ENCODE data around the gene OPTC. TPM values are rescaled to one million over a fixed set of nuclear protein-coding genes. Genes with fewer than 3 reads are reported as not detected.

Gene OPTC
- polyA plus RNA-seq, 4 donors, result not detected

- Histone ChIP-seq H3K27ac (ENCODE audit: low read depth in 1 of 3, low read length in 2 of 3) (no peak overlapping the region), H3K4me3 (ENCODE audit: low read depth in 1 of 3, low read length in 3 of 3) (no peak overlapping the region), H3K4me1 (ENCODE audit: control insufficient read depth in 3 of 3, insufficient read depth in 2 of 3, low read depth in 1 of 3, low read length in 2 of 3) (no peaks in the 10 kb centered on the region), H3K36me3 (ENCODE audit: control insufficient read depth in 3 of 3, insufficient read depth in 2 of 3, low read depth in 1 of 3, low read length in 3 of 3) (no peaks in the 10 kb centered on the region), H3K9me3 (ENCODE audit: control insufficient read depth in 2 of 2, insufficient read depth in 1 of 2, low read depth in 1 of 2, low read length in 1 of 2) (no peaks in the 10 kb centered on the region), H3K27me3 (ENCODE audit: control insufficient read depth in 3 of 3, insufficient read depth in 3 of 3, low read length in 3 of 3) (peaks cover 0 to 2% (median 0%) of the 10 kb centered on the region in 3 donors)
- WGBS, 3 donors, result 86 to 98% (median 92%) methylated on average over 6 to 7 of the region's 7 CpGs
- FAIRE-seq (no peak), DNase-seq (no peak)
Measured at GRCh38 chr1:203499643-203500278, 5.8 kb downstream of the OPTC start.

- 97 to 100% (median 100%) methylated on average over 1 of the region's 1 CpG for WGBS, 3 donors
- Histone ChIP-seq H3K36me3 (ENCODE audit: control insufficient read depth in 3 of 3, insufficient read depth in 2 of 3, low read depth in 1 of 3, low read length in 3 of 3) (no peaks in the 10 kb centered on the region), H3K4me1 (ENCODE audit: control insufficient read depth in 3 of 3, insufficient read depth in 2 of 3, low read depth in 1 of 3, low read length in 2 of 3) (no peaks in the 10 kb centered on the region), H3K27me3 (ENCODE audit: control insufficient read depth in 3 of 3, insufficient read depth in 3 of 3, low read length in 3 of 3) (peaks cover 0 to 2% (median 0%) of the 10 kb centered on the region in 3 donors), H3K9me3 (ENCODE audit: control insufficient read depth in 2 of 2, insufficient read depth in 1 of 2, low read depth in 1 of 2, low read length in 1 of 2) (no peaks in the 10 kb centered on the region), H3K27ac (ENCODE audit: low read depth in 1 of 3, low read length in 2 of 3) (no peak overlapping the region), H3K4me3 (ENCODE audit: low read depth in 1 of 3, low read length in 3 of 3) (no peak overlapping the region)
- DNase-seq (no peak), FAIRE-seq (no peak)
Measured at GRCh38 chr1:203500279-203500678, 6.3 kb downstream of the OPTC start.

GRCh38 chr1:203503836-203504235, 9.9 kb downstream of the OPTC start:
- DNase-seq (no peak), FAIRE-seq (no peak)
- H3K27me3 ChIP-seq (ENCODE audit: control insufficient read depth in 3 of 3, insufficient read depth in 3 of 3, low read length in 3 of 3), result no peaks in the 10 kb centered on the region
- WGBS, 3 donors, result 51 to 67% (median 65%) methylated on average over 3 of the region's 3 CpGs
- no peaks in the 10 kb centered on the region for H3K9me3 ChIP-seq (ENCODE audit: control insufficient read depth in 2 of 2, insufficient read depth in 1 of 2, low read depth in 1 of 2, low read length in 1 of 2)
- H3K4me1 ChIP-seq (ENCODE audit: control insufficient read depth in 3 of 3, insufficient read depth in 2 of 3, low read depth in 1 of 3, low read length in 2 of 3), result peaks cover 0 to 21% (median 0%) of the 10 kb centered on the region in 3 donors
- H3K4me3 ChIP-seq (ENCODE audit: low read depth in 1 of 3, low read length in 3 of 3), result no peak overlapping the region
- no peaks in the 10 kb centered on the region for H3K36me3 ChIP-seq (ENCODE audit: control insufficient read depth in 3 of 3, insufficient read depth in 2 of 3, low read depth in 1 of 3, low read length in 3 of 3)
- no peak overlapping the region for H3K27ac ChIP-seq (ENCODE audit: low read depth in 1 of 3, low read length in 2 of 3)

DNA sequence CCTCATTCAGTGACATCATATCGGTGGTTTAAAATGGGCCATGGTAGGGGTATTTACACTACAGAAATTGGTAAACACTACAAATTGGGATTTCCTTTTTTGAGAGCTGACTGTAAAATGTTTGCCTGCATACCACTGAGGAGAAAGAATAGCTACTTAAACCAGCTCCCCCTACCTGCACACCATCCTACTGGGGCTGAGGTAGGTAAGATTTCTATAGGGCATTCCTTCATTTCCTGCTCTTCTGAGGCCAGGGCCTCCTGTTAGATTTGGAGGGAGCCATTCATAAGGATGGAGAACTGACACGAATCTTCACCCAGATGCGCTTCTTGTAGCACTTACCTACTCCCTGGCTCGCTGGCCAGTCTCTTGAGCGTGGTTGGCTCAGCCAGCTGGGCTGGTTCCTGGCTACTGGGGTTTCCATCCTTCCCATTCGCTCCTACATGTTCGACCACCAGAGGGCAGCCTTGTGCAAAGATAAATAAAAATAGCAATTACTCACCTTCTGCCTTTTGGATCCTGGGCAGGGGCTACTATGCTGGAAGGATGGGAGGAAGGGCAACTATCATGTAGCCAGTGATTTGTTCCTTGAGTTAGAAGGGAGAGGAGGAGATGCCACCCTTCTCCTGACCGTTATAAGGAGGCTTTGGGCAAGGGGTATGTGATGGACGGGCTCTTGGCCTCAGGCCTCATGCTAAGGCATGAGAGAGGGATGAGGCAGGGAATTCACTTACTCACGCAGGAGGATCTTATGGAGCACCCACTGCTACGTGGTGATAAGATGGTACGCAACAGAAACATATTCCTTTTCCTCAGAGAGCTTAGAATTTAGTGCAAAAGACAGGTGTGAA, 10.7 kb downstream of the OPTC start:
- 32 to 36% (median 32%) methylated on average over 12 of the region's 12 CpGs for WGBS, 3 donors
- FAIRE-seq, result no peak
- no peak overlapping the region for H3K27ac ChIP-seq (ENCODE audit: low read depth in 1 of 3, low read length in 2 of 3)
- H3K9me3 ChIP-seq (ENCODE audit: control insufficient read depth in 2 of 2, insufficient read depth in 1 of 2, low read depth in 1 of 2, low read length in 1 of 2), result no peaks in the 10 kb centered on the region
- peak; percentile 84 to 85 for DNase-seq
- no peaks in the 10 kb centered on the region for H3K27me3 ChIP-seq (ENCODE audit: control insufficient read depth in 3 of 3, insufficient read depth in 3 of 3, low read length in 3 of 3)
- no peak overlapping the region for H3K4me3 ChIP-seq (ENCODE audit: low read depth in 1 of 3, low read length in 3 of 3)
- peaks cover 0 to 23% (median 0%) of the 10 kb centered on the region in 3 donors for H3K4me1 ChIP-seq (ENCODE audit: control insufficient read depth in 3 of 3, insufficient read depth in 2 of 3, low read depth in 1 of 3, low read length in 2 of 3)
- no peaks in the 10 kb centered on the region for H3K36me3 ChIP-seq (ENCODE audit: control insufficient read depth in 3 of 3, insufficient read depth in 2 of 3, low read depth in 1 of 3, low read length in 3 of 3)

GRCh38 chr1:203505526-203506204, 11.7 kb downstream of the OPTC start:
- Histone ChIP-seq H3K4me3 (ENCODE audit: low read depth in 1 of 3, low read length in 3 of 3) (no peak overlapping the region), H3K36me3 (ENCODE audit: control insufficient read depth in 3 of 3, insufficient read depth in 2 of 3, low read depth in 1 of 3, low read length in 3 of 3) (no peaks in the 10 kb centered on the region), H3K4me1 (ENCODE audit: control insufficient read depth in 3 of 3, insufficient read depth in 2 of 3, low read depth in 1 of 3, low read length in 2 of 3) (peaks cover 0 to 23% (median 0%) of the 10 kb centered on the region in 3 donors), H3K9me3 (ENCODE audit: control insufficient read depth in 2 of 2, insufficient read depth in 1 of 2, low read depth in 1 of 2, low read length in 1 of 2) (no peaks in the 10 kb centered on the region), H3K27me3 (ENCODE audit: control insufficient read depth in 3 of 3, insufficient read depth in 3 of 3, low read length in 3 of 3) (no peaks in the 10 kb centered on the region), H3K27ac (ENCODE audit: low read depth in 1 of 3, low read length in 2 of 3) (no peak overlapping the region)
- no peak for FAIRE-seq
- no peak for DNase-seq
- 92 to 94% (median 92%) methylated on average over 8 of the region's 8 CpGs for WGBS, 3 donors

- Histone ChIP-seq H3K4me3 (ENCODE audit: low read depth in 1 of 3, low read length in 3 of 3) (no peak overlapping the region), H3K27ac (ENCODE audit: low read depth in 1 of 3, low read length in 2 of 3) (peak overlapping the region in 1 of 3 donors; percentile 51), H3K36me3 (ENCODE audit: control insufficient read depth in 3 of 3, insufficient read depth in 2 of 3, low read depth in 1 of 3, low read length in 3 of 3) (no peaks in the 10 kb centered on the region), H3K27me3 (ENCODE audit: control insufficient read depth in 3 of 3, insufficient read depth in 3 of 3, low read length in 3 of 3) (no peaks in the 10 kb centered on the region), H3K9me3 (ENCODE audit: control insufficient read depth in 2 of 2, insufficient read depth in 1 of 2, low read depth in 1 of 2, low read length in 1 of 2) (no peaks in the 10 kb centered on the region), H3K4me1 (ENCODE audit: control insufficient read depth in 3 of 3, insufficient read depth in 2 of 3, low read depth in 1 of 3, low read length in 2 of 3) (peaks cover 0 to 23% (median 0%) of the 10 kb centered on the region in 3 donors)
- FAIRE-seq (no peak), DNase-seq (no peak)
- 60 to 80% (median 69%) methylated on average over 6 of the region's 6 CpGs for WGBS, 3 donors
Measured at GRCh38 chr1:203506858-203507626, 13.1 kb downstream of the OPTC start.

- Histone ChIP-seq H3K27me3 (ENCODE audit: control insufficient read depth in 3 of 3, insufficient read depth in 3 of 3, low read length in 3 of 3) (no peaks in the 10 kb centered on the region), H3K27ac (ENCODE audit: low read depth in 1 of 3, low read length in 2 of 3) (peak overlapping the region in 1 of 3 donors; percentile 4), H3K9me3 (ENCODE audit: control insufficient read depth in 2 of 2, insufficient read depth in 1 of 2, low read depth in 1 of 2, low read length in 1 of 2) (no peaks in the 10 kb centered on the region), H3K4me3 (ENCODE audit: low read depth in 1 of 3, low read length in 3 of 3) (no peak overlapping the region), H3K36me3 (ENCODE audit: control insufficient read depth in 3 of 3, insufficient read depth in 2 of 3, low read depth in 1 of 3, low read length in 3 of 3) (no peaks in the 10 kb centered on the region), H3K4me1 (ENCODE audit: control insufficient read depth in 3 of 3, insufficient read depth in 2 of 3, low read depth in 1 of 3, low read length in 2 of 3) (peaks cover 0 to 23% (median 0%) of the 10 kb centered on the region in 3 donors)
- 28 to 45% (median 43%) methylated on average over 1 of the region's 1 CpG for whole genome bisulfite sequencing, 3 donors
- FAIRE-seq (no peak), DNase-seq (no peak)
Measured at GRCh38 chr1:203507759-203508158, 13.8 kb downstream of the OPTC start.

Measured in small intestine (tissue), 7 donors.